CD4-positive, CD25-positive, alpha-beta regulatory T cell (primary cell): ENCODE measurements around the gene B3GNT3. TPM values are rescaled to one million over a fixed set of nuclear protein-coding genes. Genes with fewer than 3 reads are reported as not detected.

Experiments
- ATAC-seq, 2 donors: fragments of 150-1000 bp; cut with Tn5 transposase; one replicate each; pipeline ENCODE4 v1.10.0; 2021; ENCODE audit warnings: low read depth in 2 of 2, moderate number of reproducible peaks in 2 of 2, moderate library complexity in 1 of 2
- DNase-seq, 3 donors: peaks; one replicate each; pipeline versions ENCODE4 v3.0.0 to v3.0.0-alpha.2; 2012 to 2022; ENCODE audit warnings: mixed read lengths in 1 of 3
- H3K27ac ChIP-seq: one replicate; pipeline ENCODE4 v1.7.0; 2013; ENCODE audit warnings: mild to moderate bottlenecking, low read length; ENCODE audit not compliant: insufficient read depth, poor library complexity, severe bottlenecking
- H3K27me3 ChIP-seq: one replicate; pipeline ENCODE4 v1.7.0; 2013; ENCODE audit warnings: low read length; ENCODE audit not compliant: control insufficient read depth, insufficient read depth
- H3K36me3 ChIP-seq: one replicate; pipeline ENCODE4 v1.7.0; 2013; ENCODE audit warnings: mild to moderate bottlenecking, low read length, moderate library complexity; ENCODE audit not compliant: control insufficient read depth, insufficient read depth
- H3K4me1 ChIP-seq: 2 replicates; pipeline ENCODE4 v1.7.0; 2013; ENCODE audit warnings: mild to moderate bottlenecking, low read length; ENCODE audit not compliant: insufficient read depth, control insufficient read depth, poor library complexity, severe bottlenecking
- H3K4me3 ChIP-seq: one replicate; pipeline ENCODE4 v1.7.0; 2013; ENCODE audit warnings: low read depth, mild to moderate bottlenecking, low read length, moderate library complexity
- H3K9me3 ChIP-seq, 2 experiments: 1 replicate in 1 of 2; 2 replicates in 1 of 2; pipeline ENCODE4 v1.7.0; 2013; ENCODE audit warnings: low read length in 2 of 2, mild to moderate bottlenecking in 1 of 2, moderate library complexity in 1 of 2; ENCODE audit not compliant: control insufficient read depth in 2 of 2
- H3K27ac Mint-ChIP-seq, 3 donors: one replicate each; pipeline ENCODE4 v1.8.0; 2020 to 2022; ENCODE audit warnings: mild to moderate bottlenecking in 3 of 3, mixed read lengths in 3 of 3, moderate library complexity in 2 of 3
- H3K27me3 Mint-ChIP-seq: one replicate; pipeline ENCODE4 v1.8.0; 2022; ENCODE audit warnings: mild to moderate bottlenecking, mixed read lengths
- H3K36me3 Mint-ChIP-seq: one replicate; pipeline ENCODE4 v1.8.0; 2020; ENCODE audit warnings: mixed read lengths
- H3K4me1 Mint-ChIP-seq, 4 donors: one replicate each; pipeline ENCODE4 v1.8.0; 2020 to 2022; ENCODE audit warnings: mixed read lengths in 4 of 4, mild to moderate bottlenecking in 1 of 4
- H3K4me3 Mint-ChIP-seq, 4 donors: one replicate each; pipeline ENCODE4 v1.8.0; 2020 to 2022; ENCODE audit warnings: mild to moderate bottlenecking in 4 of 4, mixed read lengths in 4 of 4, moderate library complexity in 3 of 4
- H3K9me3 Mint-ChIP-seq, 7 donors: one replicate each; pipeline ENCODE4 v1.8.0; 2020 to 2022; ENCODE audit warnings: mixed read lengths in 7 of 7, mild to moderate bottlenecking in 3 of 7, moderate library complexity in 2 of 7
- polyA plus RNA-seq, 4 donors: library from polyadenylated mRNA; unstranded; fragments of 300-500 nt; fragmentation: Illumina TruSeq; gene quantifications; one replicate each; pipeline ENCODE4 v1.2.3, GENCODE V29; 2021
- total RNA-seq: library from RNA; stranded (reverse); gene quantifications from one replicate; pipeline ENCODE4 v1.2.3, GENCODE V29; 2022

B3GNT3 gene
- total and polyA plus RNA-seq, 5 donors from 2014 or later: 0.27 to 0.47 TPM; not detected in 3

DNA sequence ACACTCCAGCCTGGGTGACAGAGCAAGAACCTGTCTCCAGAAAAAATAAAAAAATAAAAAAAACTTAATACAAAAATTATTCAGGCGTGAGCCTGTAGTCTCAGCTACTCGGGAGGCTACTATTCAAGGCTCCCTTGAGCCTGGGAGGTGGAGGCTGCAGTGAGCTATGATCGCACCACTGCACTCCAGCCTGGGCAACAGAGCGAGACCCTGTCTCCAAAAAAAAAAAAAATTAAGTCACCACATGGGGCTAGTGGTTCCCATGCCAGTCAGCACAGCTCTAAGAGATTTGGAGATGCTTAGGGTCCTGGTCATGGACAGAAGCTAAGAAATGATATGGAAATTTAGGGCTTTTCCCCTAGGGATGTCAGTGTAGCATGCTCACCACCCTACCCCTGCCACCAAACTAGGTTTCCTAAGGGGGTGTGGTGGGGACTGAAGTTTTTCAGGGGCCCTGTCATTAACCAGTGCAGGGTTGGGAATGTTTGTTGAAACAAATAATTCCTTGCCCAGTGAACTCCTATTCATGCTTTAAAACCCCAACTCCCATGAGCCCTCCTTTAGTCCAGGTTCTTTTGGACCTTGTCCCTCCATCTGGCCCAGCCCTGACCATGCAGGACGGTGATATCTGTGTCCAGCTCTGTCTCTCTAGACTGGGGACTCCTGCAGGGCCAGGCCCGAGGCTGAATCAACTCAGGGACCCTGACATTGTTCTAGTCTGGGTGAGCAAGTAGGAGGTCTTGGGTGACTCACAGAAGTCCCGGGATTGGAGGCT is 41.9 kb upstream of the B3GNT3 start:
- peaks cover 75% of the 10 kb centered on the region for H3K4me1 ChIP-seq
- peaks cover 0 to 1% (median 0%) of the 10 kb centered on the region in 7 donors for H3K9me3 Mint-ChIP-seq
- no peak overlapping the region for H3K4me3 ChIP-seq
- H3K27me3 ChIP-seq: no peaks in the 10 kb centered on the region
- H3K27me3 Mint-ChIP-seq: no peaks in the 10 kb centered on the region
- H3K4me1 Mint-ChIP-seq: peaks cover 0 to 79% (median 41%) of the 10 kb centered on the region in 4 donors
- peaks cover 27% of the 10 kb centered on the region for H3K36me3 ChIP-seq
- no peak for ATAC-seq
- H3K36me3 Mint-ChIP-seq: peaks cover 26% of the 10 kb centered on the region
- no peak for DNase-seq
- no peak overlapping the region for H3K27ac ChIP-seq
- H3K4me3 Mint-ChIP-seq: peak overlapping the region in 2 of 4 donors; percentile 13 to 26
- peak overlapping the region in 1 of 3 donors; percentile 43 for H3K27ac Mint-ChIP-seq
- H3K9me3 ChIP-seq: no peaks in the 10 kb centered on the region

GRCh38 chr19:17753976-17754375 is 41.0 kb upstream of the B3GNT3 start:
- peaks cover 31% of the 10 kb centered on the region for H3K36me3 Mint-ChIP-seq
- DNase-seq: no peak

DNA sequence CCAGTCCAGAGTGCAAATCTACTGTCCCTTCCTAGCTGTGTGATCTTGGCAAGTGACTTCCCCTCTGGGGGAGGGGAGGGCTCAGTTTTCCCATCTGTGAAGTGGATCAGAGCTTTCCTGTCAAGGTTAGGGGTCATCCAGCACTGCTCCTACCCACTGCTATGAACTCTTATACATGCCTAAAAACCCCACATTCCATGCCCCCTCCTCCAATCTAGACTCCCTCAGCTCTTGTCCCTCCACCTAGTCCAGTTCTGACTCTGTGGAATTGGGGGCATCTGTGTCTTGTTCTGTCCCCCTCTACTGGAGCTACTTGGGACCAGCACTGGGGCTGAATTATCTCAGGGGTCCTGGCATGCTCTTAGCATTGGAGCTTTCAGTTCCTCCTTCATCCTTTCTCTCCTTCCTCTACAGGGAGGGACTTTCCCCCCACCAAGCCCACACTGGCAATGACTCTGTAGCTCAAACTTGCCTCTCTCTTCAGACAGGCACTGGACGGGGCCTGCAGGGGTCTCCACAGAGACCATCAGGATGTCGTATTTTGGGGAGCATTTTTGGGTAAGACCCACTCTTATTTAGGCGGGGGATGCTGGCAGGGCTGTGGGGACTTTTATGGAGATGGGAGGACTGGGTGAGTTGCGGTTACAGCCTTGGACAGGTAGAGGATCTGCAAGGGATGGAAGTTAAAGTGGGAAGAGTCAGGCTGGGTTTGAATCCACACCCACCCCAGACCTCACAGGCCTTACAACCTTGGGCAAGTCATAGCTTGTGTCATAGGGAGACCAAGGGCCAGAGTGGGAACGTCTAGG is 40.1 kb upstream of the B3GNT3 start:
- Histone ChIP-seq H3K4me1 (peaks cover 57% of the 10 kb centered on the region), H3K27ac (peak overlapping the region; percentile 47), H3K9me3 (no peaks in the 10 kb centered on the region), H3K4me3 (no peak overlapping the region), H3K27me3 (no peaks in the 10 kb centered on the region), H3K36me3 (peaks cover 33% of the 10 kb centered on the region)
- Mint-ChIP-seq H3K27ac (peak overlapping the region; percentile 64 to 95 (median 88)), H3K36me3 (peaks cover 37% of the 10 kb centered on the region), H3K9me3 (peaks cover 0 to 1% (median 0%) of the 10 kb centered on the region in 7 donors), H3K27me3 (no peaks in the 10 kb centered on the region), H3K4me3 (peak overlapping the region; percentile 39 to 81 (median 56)), H3K4me1 (peaks cover 0 to 67% (median 28%) of the 10 kb centered on the region in 4 donors)
- ATAC-seq: peak in 1 of 2 donors; percentile 6
- DNase-seq: no peak

More at GRCh38 chr19:17753976-17754375, 41.0 kb upstream of the B3GNT3 start:
- Histone ChIP-seq H3K27me3 (no peaks in the 10 kb centered on the region), H3K36me3 (peaks cover 33% of the 10 kb centered on the region), H3K9me3 (no peaks in the 10 kb centered on the region), H3K4me1 (peaks cover 65% of the 10 kb centered on the region), H3K4me3 (no peak overlapping the region), H3K27ac (no peak overlapping the region)
- Mint-ChIP-seq H3K27me3 (no peaks in the 10 kb centered on the region), H3K4me1 (peaks cover 0 to 73% (median 37%) of the 10 kb centered on the region in 4 donors), H3K27ac (peak overlapping the region in 1 of 3 donors; percentile 32), H3K9me3 (peaks cover 0 to 1% (median 0%) of the 10 kb centered on the region in 7 donors), H3K4me3 (peak overlapping the region; percentile 10 to 68 (median 51))
- ATAC-seq: no peak

- H3K27ac Mint-ChIP-seq: peak overlapping the region in 2 of 3 donors; percentile 56 to 87
- no peak overlapping the region for H3K4me3 ChIP-seq
- H3K4me3 Mint-ChIP-seq: peak overlapping the region in 2 of 4 donors; percentile 8 to 68
- no peaks in the 10 kb centered on the region for H3K27me3 ChIP-seq
- H3K36me3 Mint-ChIP-seq: peaks cover 44% of the 10 kb centered on the region
- H3K4me1 ChIP-seq: peaks cover 51% of the 10 kb centered on the region
- DNase-seq: no peak
- H3K27ac ChIP-seq: no peak overlapping the region
- H3K9me3 ChIP-seq: no peaks in the 10 kb centered on the region
- H3K4me1 Mint-ChIP-seq: peaks cover 0 to 66% (median 27%) of the 10 kb centered on the region in 4 donors
- no peaks in the 10 kb centered on the region for H3K27me3 Mint-ChIP-seq
- no peak for ATAC-seq
- H3K9me3 Mint-ChIP-seq: peaks cover 0 to 1% (median 0%) of the 10 kb centered on the region in 7 donors
- H3K36me3 ChIP-seq: peaks cover 33% of the 10 kb centered on the region
Observed at GRCh38 chr19:17755443-17755890, 39.5 kb upstream of the B3GNT3 start.

GRCh38 chr19:17755977-17756670 is 38.8 kb upstream of the B3GNT3 start:
- peak overlapping the region; percentile 36 to 87 (median 56) for H3K27ac Mint-ChIP-seq
- no peaks in the 10 kb centered on the region for H3K27me3 Mint-ChIP-seq
- no peak for ATAC-seq
- peak overlapping the region in 1 of 4 donors; percentile 32 for H3K4me3 Mint-ChIP-seq
- peak; percentile 23 to 64 (median 34) for DNase-seq
- no peaks in the 10 kb centered on the region for H3K27me3 ChIP-seq
- H3K4me3 ChIP-seq: no peak overlapping the region
- peak overlapping the region; percentile 14 for H3K27ac ChIP-seq
- no peaks in the 10 kb centered on the region for H3K9me3 ChIP-seq
- H3K4me1 Mint-ChIP-seq: peaks cover 0 to 62% (median 26%) of the 10 kb centered on the region in 4 donors
- peaks cover 0 to 1% (median 0%) of the 10 kb centered on the region in 7 donors for H3K9me3 Mint-ChIP-seq
- H3K36me3 Mint-ChIP-seq: peaks cover 50% of the 10 kb centered on the region
- H3K4me1 ChIP-seq: peaks cover 45% of the 10 kb centered on the region
- peaks cover 37% of the 10 kb centered on the region for H3K36me3 ChIP-seq

GRCh38 chr19:17757125-17757524 is 37.8 kb upstream of the B3GNT3 start:
- H3K27me3 ChIP-seq: no peaks in the 10 kb centered on the region
- DNase-seq (no peak), ATAC-seq (no peak)
- Mint-ChIP-seq H3K4me1 (peaks cover 0 to 52% (median 20%) of the 10 kb centered on the region in 4 donors), H3K27me3 (no peaks in the 10 kb centered on the region), H3K4me3 (no peak overlapping the region), H3K27ac (peak overlapping the region in 1 of 3 donors; percentile 76), H3K36me3 (peaks cover 51% of the 10 kb centered on the region), H3K9me3 (peaks cover 0 to 1% (median 0%) of the 10 kb centered on the region in 7 donors)
- H3K27ac ChIP-seq: no peak overlapping the region
- no peak overlapping the region for H3K4me3 ChIP-seq
- no peaks in the 10 kb centered on the region for H3K9me3 ChIP-seq
- peaks cover 35% of the 10 kb centered on the region for H3K4me1 ChIP-seq
- peaks cover 42% of the 10 kb centered on the region for H3K36me3 ChIP-seq

DNA sequence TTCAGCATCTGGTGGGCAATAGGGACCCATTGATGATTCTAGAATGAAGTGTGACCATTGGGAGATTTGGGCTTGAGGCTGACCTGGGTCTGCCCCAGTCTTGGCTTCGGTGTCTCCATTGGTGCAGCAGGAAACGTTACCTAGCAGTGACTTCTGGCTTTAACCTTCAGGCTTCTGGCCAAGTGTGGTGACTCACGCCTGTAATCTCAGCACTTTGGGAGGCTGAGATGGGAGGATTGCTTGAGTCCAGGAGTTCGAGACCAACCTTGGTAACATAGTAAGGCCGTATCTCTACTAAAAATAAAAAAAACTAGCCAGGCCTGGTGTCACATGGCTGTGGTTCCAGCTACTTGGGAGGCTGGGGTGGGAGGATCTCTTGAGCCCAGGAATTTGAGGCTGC is 36.4 kb upstream of the B3GNT3 start:
- H3K4me1 Mint-ChIP-seq: peaks cover 0 to 46% (median 20%) of the 10 kb centered on the region in 4 donors
- peak overlapping the region in 2 of 3 donors; percentile 42 to 47 for H3K27ac Mint-ChIP-seq
- H3K27ac ChIP-seq: no peak overlapping the region

More for the DNA sequence above, 36.4 kb upstream of the B3GNT3 start:
- H3K4me3 ChIP-seq: no peak overlapping the region
- Mint-ChIP-seq H3K27me3 (no peaks in the 10 kb centered on the region), H3K36me3 (peaks cover 60% of the 10 kb centered on the region), H3K4me3 (peak overlapping the region in 1 of 4 donors; percentile 6), H3K9me3 (peaks cover 0 to 1% (median 0%) of the 10 kb centered on the region in 7 donors)
- H3K36me3 ChIP-seq: peaks cover 52% of the 10 kb centered on the region
- no peaks in the 10 kb centered on the region for H3K9me3 ChIP-seq
- DNase-seq: no peak
- no peak for ATAC-seq
- H3K27me3 ChIP-seq: no peaks in the 10 kb centered on the region
- peaks cover 21% of the 10 kb centered on the region for H3K4me1 ChIP-seq
